ENCODE measurements around the gene NGFR.

GRCh38 chr17:49447628-49448302 is 47.3 kb upstream of the NGFR start:
- TF ChIP-seq CTCF (IDR thresholded peaks at IDR 0.05; ENCODE audit: insufficient read depth, low read length, poor library complexity, severe bottlenecking): no peak
- TF ChIP-seq EZH2phosphoT487 (conservative IDR thresholded peaks at IDR 0.05; ENCODE audit: low read length): no peak
